NCI-H1105 treated with DMSO at 0.1 percent for 48 hours (cell line): Measurements from ENCODE around the gene DDOST.

ENCODE experiments used
- DNase-seq: peaks from one replicate; lab custom pipeline; 2025; lab: John Stamatoyannopoulos, UW

The DDOST gene

DNA sequence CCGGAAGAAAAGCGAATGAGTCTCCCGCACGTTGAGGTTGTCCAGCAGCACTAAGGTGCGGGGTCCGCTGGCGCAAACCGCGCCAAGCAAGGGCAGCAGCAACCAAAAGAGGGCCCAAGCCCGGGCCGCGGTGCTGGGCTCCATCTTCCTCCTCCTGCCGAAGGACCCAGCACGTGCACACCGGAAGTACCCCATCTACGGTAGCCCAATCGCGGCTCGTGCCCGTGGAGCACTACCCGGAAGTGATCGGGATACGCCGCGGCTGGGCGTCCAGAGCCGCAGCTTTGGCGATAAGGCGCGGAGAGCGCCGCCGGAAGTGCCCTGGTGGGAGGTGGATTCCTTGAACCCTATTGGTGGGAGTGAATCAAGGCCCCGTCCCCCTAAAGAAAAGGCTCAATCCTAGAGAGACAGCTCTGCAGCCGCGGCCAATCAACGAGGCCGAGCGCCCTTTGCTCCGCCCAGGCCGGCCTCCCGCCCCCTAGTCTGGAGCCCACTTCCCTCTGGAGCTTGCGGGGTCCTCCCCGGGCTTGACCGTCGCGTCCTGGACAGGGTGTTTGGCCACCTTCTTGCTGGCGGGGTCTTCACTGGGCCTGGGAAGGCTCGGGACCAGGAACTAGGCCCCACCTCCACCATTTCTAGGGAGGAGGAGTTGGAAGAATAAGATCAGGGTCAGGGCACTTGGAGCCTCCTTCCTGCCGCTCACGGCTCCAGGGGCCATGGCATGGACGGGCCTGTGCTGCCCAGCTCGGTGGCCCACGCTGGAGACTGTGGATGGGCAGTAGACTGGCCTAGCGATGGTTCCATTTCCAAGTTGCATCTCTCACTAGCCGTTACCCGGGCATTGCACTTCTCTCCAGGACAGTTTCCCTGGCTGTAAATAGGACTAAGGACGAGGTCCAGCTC, at the start of gene DDOST:
DDOST (minus strand) TSS at position 163 of the 903 bp plus-strand sequence; CDS start at position 144, 19 bp downstream.
- DNase-seq: peak; percentile 99

DNA sequence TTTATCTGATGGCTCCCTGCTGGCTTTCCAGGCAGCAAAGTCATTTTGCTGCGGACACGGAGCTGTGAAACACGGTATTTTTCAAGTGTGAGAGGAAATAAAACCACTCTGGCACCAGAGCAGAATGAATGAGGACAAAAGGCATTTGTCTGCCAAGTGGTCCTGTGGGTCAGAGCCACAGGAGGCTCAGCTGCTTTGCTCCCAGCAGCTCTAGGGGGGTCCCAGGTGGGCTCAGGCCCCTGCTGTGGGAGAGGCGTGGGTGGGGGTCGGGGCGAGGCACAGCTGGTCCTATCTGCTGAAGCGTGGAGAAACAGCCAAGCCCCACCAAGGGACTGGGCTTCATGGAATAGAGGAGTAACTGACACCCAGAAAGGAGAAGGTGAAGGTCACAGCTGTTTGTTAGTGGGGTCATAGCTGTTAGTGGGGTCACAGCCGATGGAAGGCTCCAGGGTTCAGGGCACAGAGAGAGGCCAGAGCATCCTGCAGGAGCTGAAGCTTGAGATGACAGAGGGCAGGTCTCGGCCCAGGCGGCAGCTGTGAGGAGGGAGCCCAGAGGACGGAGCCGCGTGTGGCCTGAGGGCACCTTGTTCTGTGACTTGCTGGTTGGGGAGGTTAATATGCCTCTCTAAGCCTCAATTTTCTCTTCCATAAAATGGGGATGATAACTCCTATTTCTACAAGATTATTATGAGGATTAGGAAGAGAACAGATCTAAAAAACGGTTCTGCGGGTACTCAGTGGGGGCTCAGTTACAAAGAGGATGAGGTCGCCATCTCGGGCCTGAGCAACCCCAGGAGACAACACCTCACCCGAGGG, 49.5 kb upstream of the DDOST start:
- no peak for DNase-seq

DNA sequence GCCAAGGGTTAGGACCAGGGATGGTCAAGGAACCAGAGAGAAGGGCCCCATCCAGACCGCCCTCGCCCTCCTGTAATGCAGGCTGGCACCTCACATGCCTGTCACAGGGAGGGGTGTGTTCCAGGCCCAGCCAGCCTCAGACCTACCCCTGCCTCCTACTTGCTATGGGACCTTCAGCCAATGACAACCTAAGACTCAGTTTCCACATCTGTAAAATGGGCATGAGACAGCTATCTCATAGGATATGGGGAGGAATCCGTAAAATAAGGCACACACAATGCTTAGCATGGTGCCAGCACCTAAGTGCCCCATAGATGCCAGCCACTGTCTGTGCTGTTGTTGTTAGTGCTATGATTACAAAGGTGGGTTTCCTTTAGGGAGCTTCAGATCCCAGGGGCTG, 48.7 kb upstream of the DDOST start:
- no peak for DNase-seq

DNA sequence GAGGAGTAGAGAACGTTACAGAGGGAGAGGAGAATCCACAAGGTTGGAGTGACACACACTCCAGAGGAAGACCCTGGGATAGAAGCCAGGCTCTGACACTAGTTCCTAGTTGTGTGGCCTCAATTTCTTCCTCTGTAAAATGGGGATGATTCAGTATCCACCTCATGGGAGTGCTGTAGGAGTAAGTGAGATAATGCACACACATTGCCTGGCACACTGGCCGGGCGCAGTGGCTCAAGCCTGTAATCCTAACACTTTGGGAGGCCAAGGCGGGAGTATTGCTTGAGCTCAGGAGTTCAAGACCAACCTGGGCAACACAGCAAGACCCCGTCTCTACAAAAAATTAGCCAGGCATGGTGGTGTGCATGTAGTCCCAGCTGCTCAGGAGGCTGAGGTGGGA, 47.7 kb upstream of the DDOST start:
- DNase-seq: no peak

DNA sequence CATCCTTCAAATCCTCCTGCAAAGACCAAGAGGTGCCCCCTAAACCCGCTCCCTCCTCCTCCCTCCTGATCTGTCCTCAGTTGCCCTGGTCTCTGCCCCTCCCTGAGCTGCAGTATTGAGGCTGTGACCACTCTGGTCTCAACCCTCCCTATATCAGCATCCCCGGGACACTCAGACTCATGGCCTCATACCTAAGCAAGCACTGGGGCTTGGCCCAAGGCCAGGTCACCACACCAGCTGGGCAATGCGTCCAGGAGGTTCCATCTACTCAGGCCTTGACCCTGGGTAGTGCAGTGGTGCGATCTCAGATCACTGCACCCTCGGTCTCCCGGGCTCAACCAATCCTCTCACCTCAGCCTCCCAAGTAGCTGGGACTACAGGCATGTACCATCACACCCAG, 46.9 kb upstream of the DDOST start:
- DNase-seq: no peak

DNA sequence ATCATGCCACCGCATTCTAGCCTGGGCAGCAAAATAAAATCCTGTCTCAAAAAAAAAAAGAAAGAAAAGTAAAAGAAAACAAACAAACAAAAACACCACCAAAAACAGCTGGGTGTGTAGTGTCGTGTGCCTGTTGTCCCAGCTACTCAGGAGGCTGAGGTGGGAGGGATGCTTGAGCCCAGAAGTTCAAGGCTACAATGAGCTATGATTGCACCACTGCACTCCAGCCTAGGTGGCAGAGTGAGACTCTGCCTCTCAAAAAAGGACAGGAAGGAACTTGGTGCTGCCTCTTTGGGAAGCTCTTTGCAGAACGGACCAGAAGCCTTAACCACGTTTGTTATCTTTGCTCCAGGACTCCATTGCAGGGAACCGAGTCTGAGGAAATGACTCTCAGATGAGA, 45.7 kb upstream of the DDOST start:
- no peak for DNase-seq

DNA sequence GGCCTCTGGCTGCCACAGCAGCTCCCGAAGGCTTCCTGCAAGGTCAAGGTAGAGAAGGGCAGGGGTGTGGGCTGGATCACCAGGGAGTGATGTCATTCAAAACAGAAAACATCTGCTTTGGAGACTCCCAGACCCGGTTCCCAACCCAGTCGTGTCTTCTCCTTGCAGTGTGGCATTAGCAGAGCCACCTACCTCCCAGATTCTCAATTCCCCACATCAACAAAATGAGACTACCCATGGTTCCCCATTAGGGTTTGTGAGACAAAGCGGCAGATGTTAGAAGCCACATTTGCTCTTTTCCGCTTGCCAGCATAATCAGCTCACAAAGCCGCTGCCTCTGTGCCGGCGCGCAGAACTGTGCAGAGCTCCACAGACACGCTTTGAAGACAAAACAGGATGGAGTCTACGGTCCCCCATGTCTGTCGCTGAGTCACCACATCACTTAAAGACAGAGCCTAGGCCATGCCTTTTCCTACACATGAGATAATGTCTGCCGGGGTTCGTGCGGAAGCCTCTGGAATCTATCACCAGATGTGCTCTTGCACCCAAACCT, 44.1 kb upstream of the DDOST start:
- no peak for DNase-seq

DNA sequence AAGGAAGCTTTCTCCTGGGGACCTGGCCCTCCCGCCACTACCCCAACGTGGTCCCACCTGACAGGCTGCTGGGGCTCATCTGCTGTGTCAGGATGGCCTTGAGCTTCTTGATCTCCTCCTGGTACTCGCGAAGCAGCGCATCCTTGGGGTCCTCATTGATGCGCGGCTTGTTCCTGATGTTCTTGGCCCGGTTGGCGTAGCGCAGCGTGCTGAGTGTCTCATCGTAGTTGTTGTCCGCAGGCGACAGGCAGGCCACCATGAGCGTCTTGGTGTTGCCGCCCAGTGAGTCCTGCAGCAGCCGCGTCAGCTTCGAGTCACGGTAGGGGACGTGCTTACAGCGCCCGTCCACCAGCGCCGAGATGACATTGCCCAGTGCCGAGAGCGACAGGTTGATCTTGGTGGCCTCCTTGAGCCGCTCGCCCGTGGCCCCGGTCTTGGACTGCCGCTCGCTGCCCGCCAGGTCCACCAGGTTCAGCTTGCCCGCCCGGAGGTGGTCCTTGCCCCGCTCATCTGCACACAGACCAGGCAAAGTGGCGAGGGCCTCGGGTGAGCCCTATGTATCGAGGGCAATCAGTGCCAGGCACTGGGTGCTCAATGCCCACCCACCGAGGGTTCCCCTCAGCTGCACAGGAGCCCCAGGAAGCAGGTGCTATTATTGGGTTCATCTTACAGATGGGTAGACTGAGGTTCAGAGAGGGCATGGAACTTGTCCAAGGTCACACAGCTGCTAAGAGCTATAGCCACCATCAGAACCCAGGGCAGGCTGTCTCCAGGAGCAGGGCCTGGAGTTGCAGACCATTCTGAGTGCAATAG, 43.4 kb upstream of the DDOST start:
- DNase-seq: no peak

DNA sequence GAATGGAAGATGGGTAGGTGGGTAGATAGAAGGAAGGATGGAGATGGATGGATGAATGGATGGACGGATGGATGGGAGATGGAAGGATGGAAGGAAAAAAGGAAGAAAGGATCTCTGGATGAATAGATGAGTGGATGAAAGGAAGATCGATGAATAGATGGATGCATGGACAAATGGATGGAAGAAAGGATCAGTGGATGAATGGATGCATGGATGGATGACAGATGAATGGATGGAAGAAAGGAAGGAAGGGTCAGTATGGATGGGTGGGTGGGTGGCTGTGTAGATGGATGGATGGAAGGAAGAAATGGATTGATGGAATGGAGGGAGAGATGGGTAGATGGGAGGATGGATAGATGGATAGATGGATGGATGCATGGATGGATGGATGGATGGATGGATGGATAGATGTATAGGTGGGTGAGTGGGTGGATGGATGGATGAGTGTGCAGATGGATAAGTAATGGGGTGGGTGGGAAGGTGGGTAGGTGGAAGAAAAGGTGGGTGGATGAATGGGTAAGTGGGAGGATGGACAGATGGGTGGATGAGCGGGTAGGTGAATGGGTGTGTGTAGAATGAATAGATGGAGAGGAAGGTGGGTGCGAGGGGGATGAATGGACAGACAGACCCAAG, 42.1 kb upstream of the DDOST start:
- DNase-seq: no peak

DNA sequence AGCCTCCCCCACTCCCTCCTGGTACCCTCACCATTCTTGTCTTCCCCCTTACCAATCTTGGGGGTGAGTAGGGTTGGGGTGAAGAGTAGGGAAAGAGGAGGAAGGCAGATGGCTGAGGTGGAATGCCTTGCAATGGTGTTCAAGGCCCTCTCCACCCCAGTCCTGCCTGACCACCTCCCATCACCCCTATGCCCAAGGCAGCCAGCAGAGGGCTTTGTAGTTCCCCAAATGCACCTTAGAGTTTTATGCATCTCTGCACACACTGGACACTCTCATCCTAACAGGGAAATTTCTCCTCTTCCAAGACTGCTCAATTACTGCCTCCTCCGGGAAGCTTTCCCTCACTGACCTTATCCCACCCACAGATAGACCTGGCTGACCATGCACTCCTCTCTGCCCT, 41.2 kb upstream of the DDOST start:
- DNase-seq: no peak

DNA sequence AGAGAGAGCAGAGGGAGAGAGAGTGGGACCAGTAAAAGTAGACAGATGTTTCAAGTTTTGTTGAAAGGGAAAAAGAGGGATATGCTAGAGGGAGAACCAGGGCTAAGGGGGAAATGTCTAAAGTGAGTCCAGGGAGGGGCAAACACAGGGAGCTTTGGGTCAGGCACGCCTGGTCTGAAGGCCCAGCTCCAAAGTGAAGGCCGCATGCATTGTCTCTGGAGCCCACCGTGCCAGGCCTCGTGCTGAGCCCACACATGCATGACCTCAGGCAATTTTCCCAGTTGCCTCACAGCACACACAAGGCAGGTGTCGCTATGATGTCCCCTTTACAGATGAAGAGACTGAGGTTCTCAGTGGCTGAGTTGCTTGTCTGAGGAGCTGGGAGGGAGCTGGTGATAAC, 40.7 kb upstream of the DDOST start:
- no peak for DNase-seq

DNA sequence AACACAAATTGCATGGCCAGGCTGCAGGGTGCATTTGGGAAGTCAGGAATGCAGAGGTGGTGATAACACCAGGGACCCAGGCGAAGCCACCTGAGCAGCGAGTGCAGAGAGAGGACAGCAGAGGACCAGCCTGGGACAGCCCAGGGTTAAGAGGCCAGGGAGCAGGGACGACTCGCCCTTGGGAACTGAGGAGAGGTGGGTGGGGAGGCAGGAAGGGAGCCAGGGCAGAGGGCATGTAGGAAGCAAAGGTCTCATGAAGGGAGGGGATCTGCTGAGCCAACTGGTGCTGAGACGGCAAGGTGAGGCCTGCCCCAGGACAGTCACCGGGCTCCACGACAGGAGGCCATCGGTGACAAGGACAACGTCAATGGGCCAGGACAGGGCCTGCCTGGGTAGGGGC, 40.3 kb upstream of the DDOST start:
- DNase-seq: no peak

DNA sequence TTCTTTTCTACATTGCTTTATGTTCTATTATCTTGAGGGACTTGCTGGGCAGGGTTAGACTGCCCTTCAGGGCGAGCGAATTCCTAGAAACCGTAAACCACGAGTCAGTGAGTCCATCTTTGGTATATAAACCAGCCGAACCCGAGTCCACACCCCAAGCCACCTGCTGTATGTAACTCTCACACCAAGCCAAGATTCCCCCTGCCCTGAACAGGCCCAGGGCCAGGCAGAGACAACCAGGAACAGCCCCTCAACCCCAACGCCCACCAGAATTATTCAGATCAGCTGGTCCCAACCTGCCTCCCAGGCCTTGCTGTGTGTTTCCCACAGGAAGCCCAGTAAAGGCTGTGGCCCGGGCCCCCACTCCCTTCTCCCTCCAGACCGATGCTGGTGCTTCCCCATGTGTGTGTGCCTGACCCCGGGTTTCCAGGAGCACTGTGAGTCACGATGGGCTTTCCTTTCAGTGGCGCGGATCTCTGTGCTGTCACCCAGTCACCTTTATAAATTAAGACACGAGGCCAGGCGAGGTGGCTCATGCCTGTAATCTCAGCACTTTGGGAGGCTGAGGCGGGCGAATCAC, 39.6 kb upstream of the DDOST start:
- no peak for DNase-seq

DNA sequence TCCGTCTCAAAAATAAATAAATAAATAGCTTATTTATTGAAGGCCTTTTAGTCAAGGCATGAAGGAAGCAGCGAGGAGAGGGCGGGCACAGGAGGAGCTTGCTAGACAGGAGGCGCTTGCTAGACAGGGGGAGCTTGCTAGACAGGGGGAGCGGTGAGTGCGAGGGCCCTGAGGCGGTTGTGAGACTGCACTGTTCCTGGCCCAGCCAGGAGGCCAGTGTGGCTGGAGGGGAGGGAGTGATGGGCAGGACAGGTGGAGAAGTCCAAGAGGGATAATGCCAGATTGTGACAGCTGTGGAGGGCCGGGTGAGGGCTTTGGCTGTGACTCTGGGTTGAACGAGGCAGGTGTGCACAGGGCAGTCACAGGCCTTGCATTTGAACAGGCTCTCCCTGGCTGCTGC, 38.4 kb upstream of the DDOST start:
- DNase-seq: no peak

DNA sequence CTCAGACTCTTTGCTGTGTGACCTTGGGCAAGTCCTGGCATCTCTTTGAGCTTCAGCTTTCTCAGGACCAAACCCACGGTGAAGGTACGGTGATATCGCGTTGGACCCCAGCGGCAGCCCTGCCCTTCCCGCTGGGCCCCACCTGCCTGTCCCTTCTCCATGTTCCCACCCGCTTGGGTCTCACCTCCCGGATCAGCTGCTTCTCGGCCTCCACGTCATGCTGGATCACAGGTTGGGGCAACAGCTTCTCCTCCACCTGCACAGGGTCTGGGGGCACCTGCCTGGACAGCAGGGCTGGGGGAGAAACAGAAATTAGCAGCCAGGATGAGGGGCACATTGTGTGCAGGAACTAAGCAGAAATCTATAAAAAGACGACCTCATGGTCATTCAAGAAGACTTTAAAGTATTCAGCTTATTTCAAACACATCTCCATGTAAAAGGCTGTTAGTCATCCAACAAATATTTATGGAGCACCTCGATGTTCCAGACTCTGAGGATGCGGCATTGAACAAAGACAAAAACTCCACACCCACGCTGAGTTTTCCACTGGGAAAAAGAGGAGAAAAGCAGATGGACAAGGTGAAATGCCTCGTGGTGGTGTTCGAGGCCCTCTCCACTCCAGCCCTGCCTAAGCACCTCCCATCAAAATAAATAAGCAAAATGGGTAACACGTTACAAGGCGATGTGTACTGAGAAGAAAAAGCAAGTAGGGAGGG, 37.2 kb upstream of the DDOST start:
- DNase-seq: no peak

DNA sequence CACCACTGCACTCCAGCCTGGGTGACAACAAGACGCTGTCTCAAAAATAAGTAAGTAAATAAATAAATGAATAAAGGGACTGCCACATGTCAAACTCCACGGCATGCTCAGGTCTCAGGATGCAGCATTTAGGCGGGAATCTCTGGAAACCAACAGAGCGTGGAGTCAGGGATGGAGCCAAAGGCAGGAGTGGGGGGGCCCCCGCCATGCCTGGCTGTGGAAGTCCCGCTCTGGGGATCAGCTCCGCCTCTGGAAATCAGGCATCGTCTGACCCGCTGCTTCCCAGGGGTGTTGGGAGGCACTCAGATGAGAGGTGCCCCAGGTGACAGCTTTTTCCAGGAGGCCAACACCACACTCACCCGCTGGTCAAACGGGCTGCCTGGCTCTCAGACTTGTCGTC, 36.4 kb upstream of the DDOST start:
- DNase-seq: no peak

DNA sequence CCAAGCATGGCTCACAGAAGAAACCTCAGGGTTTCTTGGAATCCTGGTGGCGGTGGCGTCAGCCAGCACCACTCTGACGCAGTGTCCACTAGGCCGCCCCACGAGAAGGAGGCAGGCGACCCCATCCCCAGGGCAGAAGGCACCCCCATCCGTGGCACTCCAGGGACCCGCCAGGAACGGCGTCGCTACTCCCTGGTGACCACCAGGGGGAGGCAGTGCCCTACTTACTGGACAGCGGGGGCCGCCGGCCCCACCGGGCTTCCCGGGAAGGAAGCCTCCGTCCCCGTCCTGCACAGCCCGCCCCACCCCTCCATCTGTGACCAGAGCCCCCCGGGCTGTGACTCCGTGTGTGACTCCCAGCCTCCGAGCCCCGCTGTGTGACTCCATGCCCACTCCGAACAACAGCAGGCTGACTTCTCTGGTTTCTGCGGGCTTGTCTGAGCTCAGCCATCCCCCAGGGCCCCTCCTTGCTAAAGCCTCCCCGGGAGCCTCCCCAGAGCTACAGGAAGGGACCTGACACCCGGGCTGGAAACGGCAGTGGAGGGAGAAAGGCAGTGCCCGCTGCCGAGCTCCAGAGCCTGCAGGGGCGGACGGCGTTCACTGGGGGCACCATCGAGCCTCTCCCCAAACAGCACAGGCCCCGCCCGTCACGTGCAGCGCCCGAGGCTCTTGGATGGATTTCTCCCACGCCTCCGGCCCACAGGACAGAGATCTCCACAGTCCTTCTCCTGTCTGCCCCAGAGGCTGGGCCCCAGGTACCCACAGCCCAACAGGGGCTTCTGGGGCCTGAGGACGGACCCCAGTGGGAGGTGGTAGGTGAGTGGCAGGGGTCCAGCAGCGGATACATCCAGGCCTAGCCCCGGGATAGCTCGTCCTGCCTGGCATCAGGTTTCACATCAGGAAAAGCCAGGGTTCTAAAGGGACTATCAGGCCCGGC, 35.5 kb upstream of the DDOST start:
- DNase-seq: peak; percentile 93

DNA sequence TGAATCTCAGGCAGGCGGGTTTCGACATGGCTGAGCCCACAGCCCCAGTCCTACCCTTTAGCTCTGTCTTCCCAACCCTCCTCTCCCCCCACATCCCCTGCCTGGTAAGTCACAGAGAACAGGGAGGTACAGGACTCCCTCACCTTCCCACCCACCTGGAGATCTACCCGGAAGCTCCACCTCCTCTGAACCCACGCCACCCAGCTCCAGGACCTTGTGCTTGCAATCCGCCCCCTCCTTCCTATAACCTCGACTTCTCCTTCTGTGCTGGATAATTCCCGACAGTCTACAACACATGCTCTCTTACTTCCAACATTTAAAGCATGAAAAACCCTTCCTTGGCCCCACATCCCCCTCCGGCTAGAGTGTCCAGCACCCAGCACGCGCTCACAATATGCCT, 34.3 kb upstream of the DDOST start:
- no peak for DNase-seq

DNA sequence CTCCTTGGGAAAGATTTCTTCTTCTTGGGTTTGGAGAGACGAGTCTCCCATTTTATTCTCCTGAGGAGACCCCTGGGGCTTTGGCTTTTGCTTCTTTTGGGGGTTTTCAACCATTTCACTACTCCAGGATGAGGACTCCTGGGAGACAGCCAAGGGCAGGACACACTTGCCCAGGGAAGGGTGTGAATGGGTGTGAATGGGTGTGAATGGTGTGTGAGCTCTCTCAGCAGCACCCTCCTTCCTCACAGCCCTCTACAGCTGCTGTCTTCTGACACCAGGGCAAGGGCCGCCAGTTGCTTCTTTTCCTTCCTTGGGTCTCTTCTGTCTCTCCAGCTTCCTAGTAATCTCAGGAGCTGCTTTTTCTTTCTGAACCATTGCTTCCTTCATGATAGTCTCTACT, 32.5 kb upstream of the DDOST start:
- no peak for DNase-seq
